ENCODE measurements around the gene EHD2. TPM values are rescaled to one million over a fixed set of nuclear protein-coding genes. Genes with fewer than 3 reads are reported as not detected.
A peak's percentile ranks its signal among the peaks of the same experiment; 100 is the strongest.
"Not testable (repeated sequence)": the region's sequence is repeated elsewhere in the genome, so short reads cannot be mapped to it uniquely, and the experiment has no call there.

EHD2 gene
- total RNA-seq: 10 to 100 TPM; 44.9 to 70.3 TPM

GRCh38 chr19:47713046-47714021 is at the start of gene EHD2:
Gene EHD2 (plus strand): TSS chr19:47713422. CDS start chr19:47716613, 3,191 bp downstream.
- peaks cover 14% of the 10 kb centered on the region for H3K36me3 ChIP-seq
- peak; percentile 72 for DNase-seq (ENCODE audit: low spot score)
- H3K9me3 ChIP-seq: peaks cover 0 to 6% of the 10 kb centered on the region in 2 donors
- peak within 1 kb of the TSS; percentile 89 to 91 for H3K27ac ChIP-seq
- no peaks in the 10 kb centered on the region for H3K27me3 ChIP-seq
- peaks cover 0 to 46% of the 10 kb centered on the region in 2 donors for H3K4me1 ChIP-seq
- TF ChIP-seq CTCF (IDR thresholded peaks at IDR 0.05): peak; percentile 82 to 97
- H3K4me3 ChIP-seq: peak within 1 kb of the TSS; percentile 71 to 79

- Histone ChIP-seq H3K36me3 (no peaks in the 10 kb centered on the region), H3K4me3 (no peak overlapping the region), H3K27me3 (no peaks in the 10 kb centered on the region), H3K27ac (peak overlapping the region; percentile 95 to 99), H3K9me3 (no peaks in the 10 kb centered on the region), H3K4me1 (peaks cover 0 to 90% of the 10 kb centered on the region in 2 donors)
- DNase-seq (ENCODE audit: low spot score): no peak
- no peak for TF ChIP-seq CTCF (IDR thresholded peaks at IDR 0.05)
These were observed 49.7 kb upstream of the EHD2 start for GRCh38 chr19:47663435-47663910.

- Histone ChIP-seq H3K36me3 (no peaks in the 10 kb centered on the region), H3K4me1 (peaks cover 0 to 87% of the 10 kb centered on the region in 2 donors), H3K4me3 (no peak overlapping the region), H3K27ac (peak overlapping the region; percentile 95 to 99), H3K9me3 (no peaks in the 10 kb centered on the region), H3K27me3 (no peaks in the 10 kb centered on the region)
- peak; percentile 95 for DNase-seq (ENCODE audit: low spot score)
- no peak for TF ChIP-seq CTCF (IDR thresholded peaks at IDR 0.05)
These were observed 49.1 kb upstream of the EHD2 start for GRCh38 chr19:47663911-47664771.

GRCh38 chr19:47668556-47668955 is 44.7 kb upstream of the EHD2 start:
- not testable (repeated sequence) for DNase-seq (ENCODE audit: low spot score); H3K27me3 ChIP-seq; H3K4me3 ChIP-seq; H3K9me3 ChIP-seq; H3K27ac ChIP-seq
- Histone ChIP-seq H3K36me3 (peaks cover 22% of the 10 kb centered on the region), H3K4me1 (peaks cover 0 to 49% of the 10 kb centered on the region in 2 donors)

- no peak overlapping the region for H3K4me3 ChIP-seq
- H3K4me1 ChIP-seq: peaks cover 0 to 29% of the 10 kb centered on the region in 2 donors
- no peak overlapping the region for H3K27ac ChIP-seq
- H3K9me3 ChIP-seq: no peaks in the 10 kb centered on the region
- DNase-seq (ENCODE audit: low spot score): no peak
- no peaks in the 10 kb centered on the region for H3K27me3 ChIP-seq
- peaks cover 40% of the 10 kb centered on the region for H3K36me3 ChIP-seq
- TF ChIP-seq CTCF (IDR thresholded peaks at IDR 0.05): no peak
These were observed 42.5 kb upstream of the EHD2 start for GRCh38 chr19:47670736-47671135.

All from right atrium auricular region (tissue), 2 donors.